Measurements from ENCODE around the gene KRT2. TPM values are rescaled to one million over a fixed set of nuclear protein-coding genes. Genes with fewer than 3 reads are reported as not detected.

The KRT2 gene
- polyA plus RNA-seq, 1 donor, result 0.08 TPM

GRCh38 chr12:52614381-52615207 is 37.4 kb downstream of the KRT2 start:
- no peak for DNase-seq

- DNase-seq, result no peak
These were observed 38.5 kb downstream of the KRT2 start for GRCh38 chr12:52613384-52614030.

- DNase-seq, result no peak
These were observed 39.3 kb downstream of the KRT2 start for GRCh38 chr12:52612431-52613383.

DNA sequence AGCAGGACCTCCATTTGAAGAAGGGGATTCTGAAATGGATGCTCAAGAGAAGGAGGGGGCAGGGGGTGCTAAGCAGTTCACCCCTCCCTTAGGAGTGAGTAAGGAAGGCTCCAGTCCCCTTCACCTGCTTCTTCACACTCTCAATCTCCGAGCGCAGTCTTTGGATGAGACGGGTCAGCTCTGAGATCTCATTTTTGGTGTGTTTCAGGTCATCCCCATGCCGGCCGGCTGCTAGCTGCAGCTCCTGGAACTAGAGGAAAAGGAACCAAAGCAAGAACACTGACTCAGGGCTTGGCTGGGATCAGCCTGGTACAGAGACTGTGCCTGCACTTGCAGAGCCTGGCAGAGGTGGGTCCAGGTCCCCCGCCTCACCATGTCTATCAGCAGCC is 40.9 kb downstream of the KRT2 start:
- no peak for DNase-seq

- DNase-seq, result no peak
These were observed 43.0 kb downstream of the KRT2 start for GRCh38 chr12:52608826-52609630.

DNA sequence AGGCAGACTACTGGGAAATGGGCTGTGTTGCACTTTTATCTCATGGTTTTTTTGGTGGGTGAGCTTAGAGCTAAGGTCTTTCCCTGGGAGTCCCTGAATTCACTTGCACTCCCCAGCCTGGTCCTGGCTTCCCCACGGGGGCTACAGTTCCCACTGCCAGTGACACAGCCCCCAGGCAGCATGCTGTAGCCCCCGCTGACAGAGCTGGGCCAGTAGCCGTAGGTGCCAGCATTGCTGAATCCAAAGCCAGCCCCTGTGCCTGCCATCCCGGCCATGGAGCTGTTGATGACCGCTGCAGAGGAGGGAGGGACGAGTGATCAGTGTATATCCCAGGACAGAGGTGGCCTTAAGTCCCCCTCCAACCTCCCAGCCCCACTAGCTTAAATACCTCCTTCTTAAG is 43.9 kb downstream of the KRT2 start:
- DNase-seq, result no peak

GRCh38 chr12:52607314-52607713 is 44.7 kb downstream of the KRT2 start:
- DNase-seq, result no peak

DNA sequence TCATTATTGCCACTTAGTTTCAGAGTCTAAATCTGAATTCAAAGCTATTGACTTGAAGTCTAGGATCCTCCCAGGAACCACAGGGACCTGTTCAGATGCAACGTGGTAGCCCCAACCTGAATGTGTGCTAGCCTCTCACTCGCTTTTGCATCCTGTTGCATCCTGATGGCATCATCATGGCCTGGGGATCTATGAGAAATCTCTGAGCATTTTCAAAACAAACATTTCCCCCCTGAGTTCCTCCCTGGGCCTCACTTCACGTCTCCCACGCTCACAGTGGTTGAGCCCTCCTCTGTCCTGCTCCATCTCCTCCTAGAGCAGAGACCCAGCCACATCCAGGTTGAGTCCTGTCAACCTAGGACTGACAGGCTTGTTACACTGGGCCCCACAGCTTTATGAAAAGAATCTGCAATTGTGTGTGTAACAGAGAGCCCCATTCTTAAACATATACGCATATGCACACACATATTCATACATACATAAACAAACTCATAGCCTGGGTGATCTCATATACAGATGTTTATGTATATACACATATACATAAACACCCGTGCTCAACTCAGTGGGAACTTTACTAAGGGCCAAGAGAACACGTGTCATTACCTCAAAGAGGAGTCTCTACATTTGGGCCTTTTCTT is 45.3 kb downstream of the KRT2 start:
- DNase-seq, result no peak

- DNase-seq, result no peak
These were observed 45.9 kb downstream of the KRT2 start for GRCh38 chr12:52606096-52606495.

GRCh38 chr12:52605542-52605941 is 46.5 kb downstream of the KRT2 start:
- no peak for DNase-seq

GRCh38 chr12:52604859-52605258 is 47.2 kb downstream of the KRT2 start:
- DNase-seq, result no peak

GRCh38 chr12:52603314-52603713 is 48.7 kb downstream of the KRT2 start:
- DNase-seq, result no peak

DNA sequence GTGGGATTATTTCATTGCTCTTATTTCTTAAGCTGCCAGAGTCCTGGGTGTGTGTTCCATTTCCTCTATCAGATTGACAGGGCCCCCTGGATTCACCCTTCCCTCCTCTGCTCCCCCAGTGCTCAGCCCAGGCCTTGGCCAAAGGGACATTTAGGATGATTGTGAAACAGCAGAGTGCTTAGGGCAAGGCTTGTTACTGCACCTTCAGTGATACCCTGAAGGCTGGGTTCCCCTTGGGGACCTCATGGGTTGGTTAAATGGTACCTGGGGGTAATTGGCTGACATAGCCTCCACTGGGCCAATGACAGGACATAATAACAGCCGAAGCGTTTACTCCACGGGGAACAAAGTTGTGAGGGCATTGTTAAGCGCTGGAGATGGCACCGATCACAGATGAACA is 49.5 kb downstream of the KRT2 start:
- no peak for DNase-seq

- no peak for DNase-seq
These were observed 50.3 kb downstream of the KRT2 start for GRCh38 chr12:52601671-52602070.

DNA sequence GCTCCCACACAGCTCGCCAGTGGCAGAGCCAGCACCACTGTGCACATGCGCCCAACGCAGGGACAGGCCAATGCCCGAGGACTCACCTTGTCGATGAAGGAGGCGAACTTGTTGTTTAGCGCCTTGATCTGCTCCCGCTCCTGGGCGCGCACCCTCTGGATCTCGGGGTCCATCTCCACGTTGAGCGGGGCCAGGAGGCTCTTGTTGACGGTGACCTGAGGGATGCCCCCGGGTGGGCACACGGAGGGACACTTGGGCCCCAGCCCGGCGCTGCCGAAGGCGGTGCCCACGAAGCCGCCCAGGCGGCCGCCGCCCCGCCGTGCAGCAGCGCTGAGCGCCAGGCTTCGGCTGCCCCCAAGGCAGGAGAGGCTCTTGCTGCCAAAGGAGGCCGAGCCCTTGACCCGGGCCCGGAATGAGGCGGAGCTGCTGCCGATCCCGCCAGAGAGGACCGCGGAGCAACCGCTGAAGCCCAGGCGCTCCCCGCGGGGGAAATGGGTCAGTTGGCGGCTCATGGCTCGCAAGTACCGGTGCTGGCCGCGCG is 51.0 kb downstream of the KRT2 start, which contains the start of gene KRT72:
TSS of gene KRT72 (minus strand) at position 523 of the 541 bp plus-strand sequence. CDS start at position 512, 11 bp downstream.
- DNase-seq, result no peak

DNA sequence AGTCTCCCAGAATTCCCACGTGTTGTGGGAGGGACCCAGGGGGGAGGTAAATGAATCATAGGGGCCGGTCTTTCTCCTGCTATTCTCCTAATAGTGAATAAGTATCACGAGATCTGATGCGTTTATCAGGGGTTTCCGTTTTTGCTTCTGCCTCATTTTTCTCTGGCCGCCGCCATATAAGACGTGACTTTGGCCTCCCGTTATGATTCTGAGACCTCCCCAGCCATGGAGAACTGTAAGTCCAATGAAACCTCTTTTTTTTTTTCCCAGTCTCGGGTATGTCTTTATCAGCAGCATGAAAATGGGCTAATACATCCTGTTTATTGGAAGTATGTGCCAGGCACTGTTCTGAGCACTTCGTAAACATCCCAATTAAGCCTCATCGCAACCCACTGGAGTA is 51.5 kb downstream of the KRT2 start:
- DNase-seq, result no peak

DNA sequence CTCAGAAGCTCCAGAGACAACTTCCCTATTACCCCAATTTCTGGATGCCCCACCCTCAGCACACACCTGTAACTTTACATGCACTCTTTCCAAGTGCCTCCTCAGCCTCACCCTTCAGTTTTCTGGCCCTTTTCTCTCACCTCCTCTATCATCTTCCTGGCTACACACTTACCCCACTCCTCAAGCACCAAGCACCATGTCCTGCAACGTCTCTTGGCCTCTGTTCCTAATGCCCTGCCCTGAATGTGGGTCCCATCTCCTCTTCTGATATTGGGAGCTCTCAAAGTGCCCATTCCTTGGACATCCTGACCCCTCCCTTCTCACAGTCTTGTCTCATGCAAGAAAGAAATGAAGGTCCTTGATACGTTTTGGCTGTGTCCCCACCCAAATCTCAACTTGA is 51.9 kb downstream of the KRT2 start:
- DNase-seq, result no peak

- DNase-seq, result no peak
These were observed 53.0 kb downstream of the KRT2 start for GRCh38 chr12:52598966-52599365.

Data from hindlimb muscle (tissue), 1 donor.